T-helper 2 cell (primary cell): ENCODE measurements around the gene CPLX3.

ENCODE experiments used
- DNase-seq, 5 experiments: peaks; one replicate each; pipeline versions ENCODE4 v3.0.0 to v3.0.0-alpha.2; 2012 to 2022

Gene CPLX3

DNA sequence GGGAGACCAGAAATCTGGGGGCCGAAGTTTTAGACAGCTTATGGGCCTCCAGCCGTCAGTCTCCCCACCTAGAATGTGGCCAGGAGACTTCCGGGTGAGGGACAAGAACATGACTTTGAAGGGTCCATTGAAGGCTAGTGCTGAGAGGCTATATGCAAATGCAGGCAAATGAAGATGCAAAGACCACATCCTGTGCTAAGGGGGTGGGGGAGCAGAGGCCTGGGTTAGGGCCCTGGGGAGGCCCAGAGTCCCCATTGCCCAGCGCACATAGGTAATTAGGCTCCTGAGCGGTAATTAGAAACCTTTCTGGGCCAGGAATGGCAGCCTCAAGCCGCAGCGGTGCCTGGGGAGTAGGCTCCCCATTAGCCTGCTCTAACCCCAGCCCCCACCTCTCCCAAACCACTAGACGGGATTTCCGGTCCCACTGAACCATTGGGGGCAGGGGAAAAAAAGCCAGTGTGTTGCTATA, 37.7 kb upstream of the CPLX3 start:
- peak in 3 of 5 experiments; percentile 54 to 91 (median 73) for DNase-seq

DNA sequence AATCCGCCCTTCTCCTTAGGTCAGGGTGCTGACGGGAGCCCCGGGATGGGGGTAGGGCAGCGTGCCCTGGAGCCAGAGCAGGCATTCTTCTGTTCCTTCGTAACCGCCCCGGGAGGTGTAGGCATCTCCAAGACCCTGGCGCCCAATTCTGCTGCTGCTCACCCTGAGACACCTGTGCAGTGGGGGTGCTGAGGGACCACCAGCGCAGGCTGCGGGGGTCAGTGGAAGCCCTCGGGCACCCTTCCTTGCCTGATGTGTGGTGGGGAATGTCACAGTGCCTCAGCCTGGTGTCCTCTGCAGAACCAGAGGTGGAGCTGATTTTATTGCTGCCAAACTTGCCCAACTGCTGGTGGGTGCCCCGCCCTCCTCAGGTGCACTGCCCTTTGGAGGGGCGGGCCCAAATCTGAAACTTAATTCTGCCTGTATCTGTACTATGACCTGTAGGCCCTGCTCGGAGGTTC, 37.2 kb upstream of the CPLX3 start:
- DNase-seq: peak in 1 of 5 experiments; percentile 70

DNA sequence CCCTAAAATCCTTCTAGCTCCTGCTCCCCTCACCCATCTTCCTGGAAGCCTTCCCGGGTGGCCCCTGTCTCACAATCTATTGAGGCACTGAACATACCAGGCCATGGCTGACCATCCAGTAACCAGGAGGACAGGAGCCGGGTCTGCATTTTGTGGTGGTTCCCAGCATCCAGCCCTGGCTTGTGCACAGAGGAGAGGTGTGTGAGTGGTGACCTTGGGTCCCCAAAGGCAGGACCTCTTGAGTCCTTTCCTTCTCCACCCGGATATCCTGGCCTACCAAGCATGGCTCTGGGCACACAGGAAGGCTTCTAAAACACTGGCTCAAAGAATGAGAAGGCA, 36.7 kb upstream of the CPLX3 start:
- no peak for DNase-seq

DNA sequence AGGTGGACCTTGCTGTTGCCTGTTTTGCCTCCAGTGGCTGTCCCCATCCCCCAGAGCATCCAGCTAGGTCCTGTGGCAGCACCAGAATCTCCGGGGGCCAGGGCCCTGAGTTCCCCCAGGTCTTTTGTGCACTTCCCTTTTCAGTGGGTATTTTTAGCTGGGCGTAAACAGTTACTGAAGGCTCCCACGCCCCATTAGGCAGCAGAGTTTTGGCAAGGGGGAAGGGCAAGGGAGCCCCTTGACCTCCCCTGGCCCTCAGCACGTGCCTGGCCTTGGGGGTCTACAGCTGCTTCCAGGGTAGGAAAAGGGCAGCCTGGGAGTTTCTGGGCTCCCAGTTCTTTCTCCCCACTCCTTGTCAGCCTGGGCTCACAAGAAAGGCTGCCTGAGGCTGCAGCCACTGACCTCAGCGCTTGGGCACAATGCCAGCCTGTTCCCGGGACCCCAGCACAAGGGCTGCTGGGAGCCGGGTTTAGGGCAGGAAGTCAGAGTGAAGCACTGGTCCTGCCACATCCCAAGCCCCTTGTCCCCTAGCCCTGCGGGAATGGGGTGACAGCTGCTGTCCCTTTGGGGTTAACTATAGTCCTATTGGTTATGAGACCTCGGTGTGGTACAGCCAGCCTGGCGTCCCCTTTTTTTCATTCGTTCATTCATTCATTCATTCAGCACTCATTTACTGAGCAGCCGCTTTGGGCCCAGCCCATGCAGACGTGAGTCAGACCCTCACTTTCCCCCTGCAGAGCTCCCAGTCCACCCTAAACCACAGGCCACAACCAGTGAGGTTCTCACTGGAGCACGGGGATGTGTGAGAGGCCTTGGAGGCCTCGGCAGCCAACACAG, 36.1 kb upstream of the CPLX3 start:
- DNase-seq: peak in 1 of 5 experiments; percentile 63

DNA sequence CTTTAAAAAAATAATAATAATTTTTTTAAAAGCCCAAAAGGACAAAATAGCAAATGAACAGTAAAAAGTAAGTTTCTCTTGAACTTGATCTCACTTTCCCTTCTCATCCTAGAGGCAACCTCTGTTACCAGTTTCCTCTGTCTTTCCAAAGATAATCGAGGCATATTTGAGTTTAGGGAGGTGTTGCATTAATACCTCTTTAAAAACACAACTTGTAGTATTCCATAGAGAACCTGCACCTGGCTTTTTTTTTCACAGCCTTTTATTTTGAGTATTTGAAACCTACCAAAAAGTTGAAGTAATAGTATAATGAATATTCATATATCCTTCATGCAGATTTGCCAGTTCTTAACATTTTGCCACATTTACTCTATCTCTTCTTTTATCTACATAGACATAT, 35.4 kb upstream of the CPLX3 start:
- no peak for DNase-seq

DNA sequence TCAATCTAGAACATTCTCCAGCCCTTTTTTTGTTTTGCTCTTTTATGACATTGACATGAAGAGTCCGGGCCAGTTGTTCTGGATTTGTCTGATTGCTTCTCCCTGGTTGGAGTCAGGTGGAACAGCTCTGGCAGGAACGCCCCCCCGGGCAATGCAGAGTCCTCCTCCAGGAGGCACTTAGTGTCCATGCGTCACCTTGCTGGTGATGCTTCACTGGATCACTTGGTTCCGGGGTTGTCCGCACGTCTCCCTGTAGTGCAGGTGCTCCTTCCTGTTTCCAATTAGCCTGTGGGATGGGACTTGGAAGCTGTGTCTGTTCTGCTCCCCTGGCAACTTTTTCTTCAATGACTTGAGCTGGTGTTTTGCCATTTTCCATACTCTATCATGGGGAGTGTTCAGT, 34.8 kb upstream of the CPLX3 start:
- no peak for DNase-seq

DNA sequence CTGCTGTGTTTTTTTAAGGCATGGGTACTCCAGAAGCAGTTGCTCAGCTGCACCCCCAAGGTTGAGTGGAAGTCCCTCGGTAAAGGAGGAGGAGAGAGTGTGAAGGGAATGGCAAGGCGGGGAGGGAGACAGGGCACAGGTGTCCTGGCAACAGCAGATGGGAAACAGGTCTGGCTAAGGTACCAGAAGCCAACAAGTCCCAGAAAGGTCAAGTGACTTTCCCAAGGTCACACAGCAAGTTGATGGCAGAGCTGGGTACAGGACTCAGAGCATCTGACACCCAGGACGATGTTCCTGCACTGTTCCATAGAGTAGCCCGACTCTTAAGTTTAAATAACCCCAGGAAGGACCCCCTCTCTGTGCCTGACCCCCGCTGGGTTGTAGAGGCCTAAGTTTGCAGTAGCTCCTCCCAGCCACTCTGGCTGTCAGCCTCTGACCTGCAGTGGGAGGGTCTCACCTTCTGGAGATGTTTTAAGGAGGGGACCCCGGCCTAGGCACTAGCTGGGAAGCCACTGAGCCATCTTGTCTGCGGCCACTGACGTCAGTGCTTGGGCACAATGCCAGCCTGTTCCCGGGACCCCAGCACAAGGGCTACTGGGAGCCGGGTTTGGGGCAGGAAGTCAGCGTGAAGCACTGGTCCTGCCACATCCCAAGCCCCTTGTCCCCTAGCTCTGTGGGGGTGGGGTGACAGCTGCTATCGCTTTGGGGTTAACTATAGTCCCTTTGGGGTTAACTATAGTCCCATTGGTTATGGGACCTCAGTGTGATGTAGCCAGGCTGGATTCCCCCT, 34.0 kb upstream of the CPLX3 start:
- no peak for DNase-seq

DNA sequence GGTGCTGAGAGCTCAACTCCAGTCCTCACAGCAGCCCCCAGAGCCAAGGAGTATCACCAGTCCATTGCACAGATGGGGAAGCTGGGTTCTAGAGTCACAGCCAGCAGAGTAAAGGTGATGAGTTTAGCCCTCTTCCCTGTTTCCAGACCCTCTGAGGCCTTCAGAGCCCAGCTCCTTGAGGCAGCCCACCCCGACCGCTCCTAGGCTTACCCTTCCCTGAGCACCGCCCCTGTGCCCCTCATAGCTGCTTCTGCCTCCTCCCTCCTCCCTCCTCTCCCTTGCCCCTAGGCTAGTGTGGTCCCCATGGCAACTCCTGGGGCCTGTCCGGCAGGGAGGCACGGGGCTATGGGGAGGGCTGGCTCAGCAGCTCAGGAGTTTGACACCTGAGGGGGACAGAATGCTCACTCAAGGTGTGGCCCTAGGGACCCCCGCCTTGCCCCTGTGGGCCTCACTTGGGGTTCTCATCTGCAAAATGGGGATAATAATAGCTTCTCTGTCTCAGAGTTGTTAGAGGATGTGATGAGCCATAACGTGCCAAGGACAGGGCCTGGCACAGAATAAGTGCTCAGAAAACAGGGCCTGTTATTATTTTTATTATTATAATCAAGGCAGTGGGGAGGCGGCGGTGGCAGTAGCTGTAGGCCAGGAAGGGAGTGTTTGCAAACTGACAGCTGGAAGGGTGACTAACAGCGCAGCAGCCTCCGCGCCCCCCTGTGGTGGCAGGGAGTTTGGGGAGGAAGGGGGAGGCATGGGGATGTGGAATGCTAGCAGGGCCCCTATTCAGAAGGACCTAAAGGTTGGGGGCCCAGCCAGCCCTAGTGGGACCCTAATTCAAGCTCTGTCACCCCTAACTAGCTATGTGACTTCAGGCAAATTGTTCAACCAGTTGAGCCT, 33.0 kb upstream of the CPLX3 start:
- peak; percentile 58 to 73 (median 66) for DNase-seq

DNA sequence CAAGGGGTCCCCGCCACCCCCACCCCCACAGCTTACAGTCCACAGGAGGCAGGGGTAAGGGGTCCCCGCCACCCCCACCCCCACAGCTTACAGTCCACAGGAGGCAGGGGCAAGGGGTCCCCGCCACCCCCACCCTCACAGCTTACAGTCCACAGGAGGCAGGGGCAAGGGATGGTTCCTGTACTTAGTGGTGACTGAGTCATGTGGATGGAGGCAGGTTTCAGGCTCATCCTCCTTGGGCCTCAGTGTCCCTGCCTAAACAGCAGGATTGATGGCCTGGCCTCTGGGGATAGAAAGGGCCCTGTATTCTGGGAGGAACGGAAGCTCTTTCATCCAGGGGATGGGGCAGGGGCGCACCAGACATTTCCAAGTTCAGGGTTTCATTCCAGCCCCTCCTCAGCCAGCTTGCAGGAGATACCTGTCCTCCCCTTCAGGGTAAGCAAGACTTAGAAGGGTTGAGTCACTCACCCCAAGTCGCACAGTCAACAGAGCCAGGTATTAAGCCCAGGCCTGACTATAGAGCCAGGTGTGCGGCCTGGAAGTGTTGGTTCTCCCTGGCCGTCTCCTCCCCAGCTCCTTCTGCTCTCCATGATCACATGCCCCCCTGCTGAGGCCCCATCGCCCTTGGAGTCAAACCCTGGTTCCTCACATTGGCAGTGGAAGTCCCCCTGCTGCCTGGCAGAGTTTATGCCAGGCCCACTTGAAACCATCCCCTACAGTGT, 32.0 kb upstream of the CPLX3 start:
- DNase-seq: no peak

DNA sequence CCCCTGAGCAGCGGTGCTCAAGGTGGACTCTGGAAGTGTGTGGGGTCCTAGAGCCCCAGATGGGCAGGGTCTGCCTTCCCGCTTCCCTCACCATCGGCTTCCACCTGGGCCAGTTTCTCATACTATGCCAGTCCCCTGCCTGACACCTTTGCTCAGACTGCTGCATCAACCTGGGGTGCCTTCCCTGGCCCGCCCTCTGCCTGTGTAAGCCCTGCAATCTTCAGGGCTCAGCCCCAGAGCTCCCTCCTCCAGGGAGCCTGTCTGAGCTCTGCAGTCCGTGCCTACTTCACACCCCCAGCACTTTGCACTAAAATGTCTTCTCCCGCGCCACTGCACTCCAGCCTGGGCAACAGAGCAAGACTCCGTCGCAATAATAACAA, 31.5 kb upstream of the CPLX3 start:
- no peak for DNase-seq

DNA sequence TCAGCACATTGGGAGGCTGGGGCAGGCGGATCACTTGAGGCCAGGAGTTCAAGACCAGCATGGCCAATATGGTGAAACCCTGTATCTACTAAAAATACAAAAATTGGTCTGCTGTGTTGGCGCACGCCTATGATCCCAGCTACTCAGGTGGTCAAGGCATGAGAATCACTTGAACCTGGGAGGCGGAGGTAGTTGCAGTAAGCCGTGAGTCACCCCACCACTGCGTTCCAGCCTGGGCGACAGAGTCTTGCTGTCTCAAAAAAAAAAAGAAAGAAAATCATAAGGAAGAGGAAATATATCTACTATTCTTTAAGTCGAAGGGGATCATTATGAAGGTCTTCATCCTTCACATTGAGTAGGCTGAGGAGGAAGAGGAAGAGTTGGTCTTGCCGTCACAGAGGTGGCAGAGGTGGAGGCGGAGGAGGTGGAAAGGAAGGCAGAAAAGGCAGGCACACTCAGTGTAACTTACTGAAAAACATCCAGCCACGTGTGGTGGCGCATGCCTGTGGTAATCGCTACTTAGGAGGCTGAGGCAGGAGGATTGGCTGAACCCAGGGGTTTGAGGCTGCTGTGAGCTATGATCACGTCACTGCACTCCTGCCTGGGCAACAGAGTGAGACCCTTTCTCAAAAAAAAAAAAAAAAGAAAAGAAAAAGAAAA, 30.3 kb upstream of the CPLX3 start:
- DNase-seq: peak in 1 of 5 experiments; percentile 69

DNA sequence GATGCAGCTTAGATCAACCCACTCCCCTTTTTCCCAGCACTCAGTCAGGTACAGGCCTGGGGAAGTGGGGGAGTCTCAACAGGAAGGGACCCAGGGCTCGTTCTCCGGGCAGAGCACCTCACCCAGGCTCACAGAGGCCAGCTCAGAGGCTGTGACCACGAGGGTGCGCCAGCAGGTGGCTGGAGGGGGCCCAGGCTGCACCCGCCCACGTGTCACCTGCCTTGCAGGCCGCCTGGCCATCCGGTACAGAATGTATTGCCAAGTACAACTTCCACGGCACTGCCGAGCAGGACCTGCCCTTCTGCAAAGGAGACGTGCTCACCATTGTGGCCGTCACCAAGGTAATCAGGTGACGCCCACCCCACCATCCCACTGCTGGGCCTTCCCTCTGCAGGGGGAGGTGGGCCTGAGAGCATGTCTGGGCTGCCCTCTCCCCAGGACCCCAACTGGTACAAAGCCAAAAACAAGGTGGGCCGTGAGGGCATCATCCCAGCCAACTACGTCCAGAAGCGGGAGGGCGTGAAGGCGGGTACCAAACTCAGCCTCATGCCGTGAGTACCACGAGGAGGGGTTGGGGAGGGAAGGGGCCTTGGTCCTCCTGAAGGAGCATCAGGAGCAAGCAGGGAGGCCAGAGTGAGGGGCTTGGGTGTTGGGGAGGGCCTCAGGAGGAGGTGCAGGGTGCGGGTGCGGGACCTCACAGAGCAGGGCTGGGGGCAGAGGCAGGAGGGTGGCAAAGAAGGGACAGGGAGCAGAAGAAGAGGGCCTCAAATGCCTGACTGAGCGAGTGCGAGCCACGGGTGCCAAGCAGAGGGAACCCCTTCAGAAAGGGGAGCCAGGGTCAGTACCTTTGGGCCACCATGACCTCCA, 27.8 kb upstream of the CPLX3 start:
- DNase-seq: no peak

DNA sequence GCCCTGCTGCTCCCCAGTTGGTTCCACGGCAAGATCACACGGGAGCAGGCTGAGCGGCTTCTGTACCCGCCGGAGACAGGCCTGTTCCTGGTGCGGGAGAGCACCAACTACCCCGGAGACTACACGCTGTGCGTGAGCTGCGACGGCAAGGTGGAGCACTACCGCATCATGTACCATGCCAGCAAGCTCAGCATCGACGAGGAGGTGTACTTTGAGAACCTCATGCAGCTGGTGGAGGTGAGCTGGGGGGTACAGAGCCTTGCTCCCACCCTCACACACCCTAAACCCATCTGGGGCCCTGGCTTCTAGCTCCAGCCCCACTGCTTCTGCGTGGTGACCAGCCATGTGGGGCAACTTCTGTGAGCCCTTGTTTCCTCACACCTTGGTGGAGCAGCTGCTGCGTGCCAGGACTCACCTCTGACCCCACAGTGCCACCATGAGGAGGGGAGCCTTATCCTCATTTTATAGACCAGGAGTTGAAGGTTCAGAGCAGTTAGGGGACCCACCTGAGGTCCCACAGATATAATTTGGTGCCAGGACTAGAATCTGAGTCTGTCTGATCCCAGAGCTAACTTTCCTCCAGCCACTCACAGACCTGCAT, 27.1 kb upstream of the CPLX3 start:
- DNase-seq: peak in 1 of 5 experiments; percentile 65

DNA sequence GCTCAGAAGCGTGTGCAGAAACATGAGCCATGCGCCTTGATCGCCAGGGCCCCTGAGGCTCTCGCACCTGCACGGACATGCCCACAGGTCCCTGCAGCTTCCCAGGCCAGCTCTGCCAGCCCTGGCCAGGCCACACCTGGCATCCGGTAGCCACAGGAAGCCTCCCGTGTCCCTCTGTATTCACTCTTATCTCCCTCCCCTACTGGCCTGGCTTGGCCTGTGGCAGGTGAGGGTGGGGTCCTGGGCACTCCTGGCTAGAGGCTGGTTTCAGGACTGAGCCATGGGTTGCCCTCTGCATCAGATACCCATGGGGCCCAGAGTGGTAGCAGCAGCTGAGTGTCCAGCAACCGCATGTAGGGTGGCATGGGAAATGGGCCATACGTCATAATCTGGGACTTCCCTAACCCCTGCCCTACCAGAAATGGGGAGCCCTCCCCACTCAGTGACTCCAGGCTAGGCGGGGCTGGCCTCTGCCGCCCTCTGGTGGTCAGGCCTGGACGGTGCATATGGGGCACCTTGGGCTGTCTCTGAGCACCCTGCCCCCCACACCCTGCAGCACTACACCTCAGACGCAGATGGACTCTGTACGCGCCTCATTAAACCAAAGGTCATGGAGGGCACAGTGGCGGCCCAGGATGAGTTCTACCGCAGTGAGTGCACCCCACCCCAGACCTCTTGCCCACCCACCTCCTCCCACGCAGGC, 26.4 kb upstream of the CPLX3 start:
- DNase-seq: peak; percentile 79 to 84 (median 82)

DNA sequence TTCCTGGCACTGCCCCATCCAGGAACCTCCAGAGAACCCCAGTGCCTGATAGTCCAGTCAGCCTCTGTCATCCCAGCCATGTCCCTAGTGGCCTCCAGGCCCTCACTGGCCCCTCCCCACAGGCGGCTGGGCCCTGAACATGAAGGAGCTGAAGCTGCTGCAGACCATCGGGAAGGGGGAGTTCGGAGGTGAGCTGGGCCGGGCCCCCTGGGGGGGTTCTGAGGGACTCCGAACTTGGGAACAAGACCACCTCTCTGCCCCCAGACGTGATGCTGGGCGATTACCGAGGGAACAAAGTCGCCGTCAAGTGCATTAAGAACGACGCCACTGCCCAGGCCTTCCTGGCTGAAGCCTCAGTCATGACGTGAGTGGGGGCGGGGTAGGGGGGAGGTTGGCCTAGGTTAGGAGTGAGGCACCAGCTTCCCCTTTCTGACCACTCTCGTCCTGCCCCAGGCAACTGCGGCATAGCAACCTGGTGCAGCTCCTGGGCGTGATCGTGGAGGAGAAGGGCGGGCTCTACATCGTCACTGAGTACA, 25.8 kb upstream of the CPLX3 start:
- no peak for DNase-seq

DNA sequence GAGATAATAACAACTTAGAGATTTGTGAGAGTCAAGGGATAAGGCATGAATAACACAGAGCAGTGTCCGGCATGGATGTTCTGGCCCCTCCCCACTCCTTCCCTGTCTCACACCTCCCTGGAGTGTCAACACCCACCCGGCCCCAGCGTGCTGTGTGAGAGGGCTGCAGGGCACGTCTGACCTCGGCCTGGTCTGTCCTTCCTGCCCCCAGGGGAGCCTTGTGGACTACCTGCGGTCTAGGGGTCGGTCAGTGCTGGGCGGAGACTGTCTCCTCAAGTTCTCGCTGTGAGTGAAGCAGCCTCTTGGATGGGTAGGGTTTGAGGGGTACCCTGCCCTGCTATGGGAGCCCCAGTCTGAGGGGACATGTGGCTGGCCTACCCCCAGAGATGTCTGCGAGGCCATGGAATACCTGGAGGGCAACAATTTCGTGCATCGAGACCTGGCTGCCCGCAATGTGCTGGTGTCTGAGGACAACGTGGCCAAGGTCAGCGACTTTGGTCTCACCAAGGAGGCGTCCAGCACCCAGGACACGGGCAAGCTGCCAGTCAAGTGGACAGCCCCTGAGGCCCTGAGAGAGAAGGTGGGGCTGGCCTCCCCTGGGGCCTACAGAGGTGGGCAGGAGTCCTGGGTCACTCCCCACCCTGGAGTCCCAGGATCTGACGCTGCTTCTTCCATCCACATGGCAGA, 25.0 kb upstream of the CPLX3 start:
- DNase-seq: no peak

DNA sequence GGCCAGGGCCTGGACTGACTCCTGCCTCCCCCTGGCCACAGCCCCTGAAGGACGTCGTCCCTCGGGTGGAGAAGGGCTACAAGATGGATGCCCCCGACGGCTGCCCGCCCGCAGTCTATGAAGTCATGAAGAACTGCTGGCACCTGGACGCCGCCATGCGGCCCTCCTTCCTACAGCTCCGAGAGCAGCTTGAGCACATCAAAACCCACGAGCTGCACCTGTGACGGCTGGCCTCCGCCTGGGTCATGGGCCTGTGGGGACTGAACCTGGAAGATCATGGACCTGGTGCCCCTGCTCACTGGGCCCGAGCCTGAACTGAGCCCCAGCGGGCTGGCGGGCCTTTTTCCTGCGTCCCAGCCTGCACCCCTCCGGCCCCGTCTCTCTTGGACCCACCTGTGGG, 24.1 kb upstream of the CPLX3 start:
- DNase-seq: no peak

DNA sequence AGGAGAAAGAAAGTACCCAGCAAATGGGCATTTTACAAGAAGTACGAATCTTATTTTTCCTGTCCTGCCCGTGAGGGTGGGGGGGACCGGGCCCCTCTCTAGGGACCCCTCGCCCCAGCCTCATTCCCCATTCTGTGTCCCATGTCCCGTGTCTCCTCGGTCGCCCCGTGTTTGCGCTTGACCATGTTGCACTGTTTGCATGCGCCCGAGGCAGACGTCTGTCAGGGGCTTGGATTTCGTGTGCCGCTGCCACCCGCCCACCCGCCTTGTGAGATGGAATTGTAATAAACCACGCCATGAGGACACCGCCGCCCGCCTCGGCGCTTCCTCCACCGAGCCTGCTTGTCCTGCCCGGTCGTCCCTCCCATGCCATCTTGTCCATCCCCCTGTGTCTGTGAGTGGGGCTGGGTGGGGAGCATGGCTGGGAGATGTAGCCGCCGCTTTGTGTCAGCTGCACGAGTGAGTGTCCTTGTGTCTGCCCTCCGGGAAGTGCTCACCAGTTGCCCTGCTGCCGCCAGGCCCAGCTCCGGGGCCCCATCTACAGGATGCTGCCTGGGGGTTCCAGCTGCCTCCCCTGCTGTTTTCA, 23.5 kb upstream of the CPLX3 start:
- DNase-seq: no peak
